Sigmoid colon (tissue), 7 donors: ENCODE measurements around the gene ZNF764. TPM values are rescaled to one million over a fixed set of nuclear protein-coding genes. Genes with fewer than 3 reads are reported as not detected.

Experiments
- DNase-seq: peaks from one replicate; pipeline ENCODE4 v3.0.0-alpha.2; 2019
- H3K27ac ChIP-seq, 4 donors: fragments of 200-600 bp; sonication (generic); one replicate each; pipeline ENCODE4 v1.5.1; 2016 to 2019; ENCODE audit warnings: mild to moderate bottlenecking in 1 of 4
- H3K27me3 ChIP-seq, 3 donors: fragments of 200-600 bp; sonication (generic); one replicate each; pipeline ENCODE4 v1.5.1; 2019; ENCODE audit warnings: mild to moderate bottlenecking in 1 of 3
- H3K36me3 ChIP-seq, 4 donors: fragments of 200-600 bp; sonication (generic); one replicate each; pipeline ENCODE4 v1.5.1; 2016 to 2019
- H3K4me1 ChIP-seq, 4 donors: fragments of 200-600 bp; sonication (generic); one replicate each; pipeline ENCODE4 v1.5.1; 2017 to 2019
- H3K4me3 ChIP-seq, 4 donors: fragments of 200-600 bp; sonication (generic); one replicate each; pipeline ENCODE4 v1.5.1; 2017 to 2019; ENCODE audit warnings: mild to moderate bottlenecking in 2 of 4, moderate library complexity in 1 of 4
- H3K9me3 ChIP-seq, 4 donors: fragments of 200-600 bp in 3 of 4; sonication (generic) in 3 of 4; one replicate each; pipeline versions ENCODE4 v1.5.1 to v1.6.1; 2013 to 2019
- EP300 ChIP-seq, 4 donors: sonication (generic); formaldehyde crosslinking; IDR thresholded peaks; one replicate each; pipeline ENCODE4 v1.6.1; 2017; ENCODE audit warnings: antibody characterized with exemption in 4 of 4
- POLR2A ChIP-seq, 2 donors: fragments of 450-650 bp; IDR thresholded peaks; one replicate each; pipeline ENCODE4 v1.6.1; 2016; ENCODE audit warnings: antibody characterized with exemption in 2 of 2, mild to moderate bottlenecking in 2 of 2, moderate library complexity in 2 of 2
- POLR2AphosphoS5 ChIP-seq, 4 donors: sonication (generic); formaldehyde crosslinking; IDR thresholded peaks; one replicate each; pipeline ENCODE4 v1.6.1; 2017; ENCODE audit warnings: antibody characterized with exemption in 4 of 4
- WGBS, 2 donors: extraction: QIAGEN DNeasy Blood & Tissue Kit; methylation state at CpG; one replicate each; pipeline ENCODE4 v1.1.7; 2013; 5-methylcytosine and 5-hydroxymethylcytosine counted together
- intact Hi-C: fragments of 100-400 bp; cut with DNase I; formaldehyde crosslinking; loops from one replicate; pipeline ENCODE4 v1.15.1; 2023
- polyA plus RNA-seq, 3 donors: library from polyadenylated mRNA; stranded (reverse); fragments of 200-250 nt; gene quantifications; one replicate each; pipeline ENCODE4 v1.2.3, GENCODE V29; 2013
- total RNA-seq, 4 donors: library from RNA; depleted of rRNA; stranded (reverse); fragments of >200 nt; gene quantifications; one replicate each; pipeline ENCODE4 v1.1.0, GENCODE V29; 2016
- TF ChIP-seq, protein P1 (sequence below), 4 experiments: fragments of 450-650 bp in 3 of 4; fragments of 200-600 bp in 1 of 4; IDR thresholded peaks; one replicate each; pipeline ENCODE4 v1.5.1; 2016 to 2019; ENCODE audit warnings: antibody characterized with exemption in 4 of 4, mild to moderate bottlenecking in 3 of 4, moderate library complexity in 2 of 4
- donor health status: healthy with polysubstance abuse.
- donor health status: Bipolar disorder and iron deficiency.
- donor health status: healthy.

The ZNF764 gene
- total and polyA plus RNA-seq, 7 donors: 3.5 to 8.6 (median 7.7) TPM

DNA sequence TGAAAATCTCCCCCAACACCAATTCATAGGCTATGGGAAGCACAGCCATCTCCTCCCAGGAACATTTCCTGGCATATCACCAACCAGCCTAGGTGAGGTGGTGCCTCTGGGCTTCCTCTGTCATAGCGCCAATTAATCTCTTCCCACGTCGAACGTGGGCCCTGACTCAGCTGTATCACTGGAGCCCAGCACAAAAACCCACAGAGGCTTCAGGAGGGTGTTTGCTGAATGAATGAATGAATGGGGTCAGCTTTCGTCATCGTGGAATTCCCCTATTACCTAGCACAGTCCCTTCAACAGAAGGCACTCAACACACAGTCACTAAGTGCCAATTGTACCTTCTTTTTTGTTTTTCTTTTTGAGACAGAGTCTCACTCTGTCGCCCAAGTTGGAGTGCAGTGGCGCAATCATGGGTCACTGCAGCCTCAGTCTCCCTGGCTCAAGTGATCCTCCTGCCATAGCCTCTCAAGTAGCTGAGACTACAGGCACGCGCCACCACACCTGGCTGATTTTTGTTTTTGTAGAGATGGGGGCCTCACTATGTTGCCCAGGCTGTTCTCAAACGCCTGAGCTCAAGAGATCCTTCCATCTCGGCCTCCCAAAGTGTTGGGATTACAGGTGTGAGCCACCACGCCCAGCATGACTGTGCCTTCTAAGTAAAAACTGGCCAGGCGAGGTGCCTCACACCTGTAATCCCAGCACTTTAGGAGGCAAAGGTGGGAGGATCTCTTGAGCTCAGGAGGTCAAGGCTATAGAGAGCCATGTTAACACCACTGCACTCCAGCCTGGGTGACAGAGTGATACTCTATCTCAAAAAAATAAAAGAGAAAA, 9.2 kb upstream of the ZNF764 start:
- Histone ChIP-seq H3K27me3 (no peaks in the 10 kb centered on the region), H3K4me3 (no peak overlapping the region), H3K27ac (peak overlapping the region in 2 of 4 donors; percentile 2 to 11), H3K4me1 (peaks cover 0 to 19% (median 17%) of the 10 kb centered on the region in 4 donors), H3K36me3 (peaks cover 0 to 6% (median 0%) of the 10 kb centered on the region in 4 donors), H3K9me3 (no peaks in the 10 kb centered on the region)
- no peak for DNase-seq
- WGBS, 2 donors: 78 to 83% methylated on average over 14 of the region's 14 CpGs
- intact Hi-C loops: no loop called here
- TF ChIP-seq, protein P1, sequence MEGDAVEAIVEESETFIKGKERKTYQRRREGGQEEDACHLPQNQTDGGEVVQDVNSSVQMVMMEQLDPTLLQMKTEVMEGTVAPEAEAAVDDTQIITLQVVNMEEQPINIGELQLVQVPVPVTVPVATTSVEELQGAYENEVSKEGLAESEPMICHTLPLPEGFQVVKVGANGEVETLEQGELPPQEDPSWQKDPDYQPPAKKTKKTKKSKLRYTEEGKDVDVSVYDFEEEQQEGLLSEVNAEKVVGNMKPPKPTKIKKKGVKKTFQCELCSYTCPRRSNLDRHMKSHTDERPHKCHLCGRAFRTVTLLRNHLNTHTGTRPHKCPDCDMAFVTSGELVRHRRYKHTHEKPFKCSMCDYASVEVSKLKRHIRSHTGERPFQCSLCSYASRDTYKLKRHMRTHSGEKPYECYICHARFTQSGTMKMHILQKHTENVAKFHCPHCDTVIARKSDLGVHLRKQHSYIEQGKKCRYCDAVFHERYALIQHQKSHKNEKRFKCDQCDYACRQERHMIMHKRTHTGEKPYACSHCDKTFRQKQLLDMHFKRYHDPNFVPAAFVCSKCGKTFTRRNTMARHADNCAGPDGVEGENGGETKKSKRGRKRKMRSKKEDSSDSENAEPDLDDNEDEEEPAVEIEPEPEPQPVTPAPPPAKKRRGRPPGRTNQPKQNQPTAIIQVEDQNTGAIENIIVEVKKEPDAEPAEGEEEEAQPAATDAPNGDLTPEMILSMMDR (IDR thresholded peaks at IDR 0.05): no peak
- TF ChIP-seq EP300 (IDR thresholded peaks at IDR 0.05) (no peak), POLR2A (IDR thresholded peaks at IDR 0.05) (no peak), POLR2AphosphoS5 (IDR thresholded peaks at IDR 0.05) (no peak)

DNA sequence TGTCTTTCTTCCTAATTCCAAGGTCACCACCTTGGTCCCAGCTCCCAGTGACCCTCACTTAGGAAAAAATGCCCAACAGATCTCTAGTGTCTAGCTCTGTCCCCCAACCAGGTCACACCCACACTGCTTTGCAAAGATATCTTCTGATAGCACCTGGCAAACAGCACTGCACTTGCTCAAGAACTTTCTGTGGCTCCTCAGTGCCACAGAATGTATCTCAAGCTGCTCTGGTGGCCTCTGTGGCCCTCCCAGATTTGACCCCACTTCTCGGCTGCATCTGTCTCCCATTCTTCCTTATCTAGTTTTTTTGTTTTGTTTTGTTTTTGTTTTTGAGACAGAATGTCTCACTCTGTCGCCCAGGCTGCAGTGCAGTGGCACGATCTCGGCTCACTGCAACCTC, 8.4 kb upstream of the ZNF764 start:
- no peak for TF ChIP-seq POLR2A (IDR thresholded peaks at IDR 0.05)
- no peak for TF ChIP-seq EP300 (IDR thresholded peaks at IDR 0.05)
- TF ChIP-seq, protein P1 (IDR thresholded peaks at IDR 0.05): no peak
- TF ChIP-seq POLR2AphosphoS5 (IDR thresholded peaks at IDR 0.05): no peak
- intact Hi-C loops: no loop called here
- no peak for DNase-seq
- Histone ChIP-seq H3K27ac (no peak overlapping the region), H3K27me3 (no peaks in the 10 kb centered on the region), H3K4me3 (no peak overlapping the region), H3K36me3 (peaks cover 0 to 6% (median 0%) of the 10 kb centered on the region in 4 donors), H3K9me3 (no peaks in the 10 kb centered on the region), H3K4me1 (peaks cover 0 to 16% (median 13%) of the 10 kb centered on the region in 4 donors)
- 94 to 95% methylated on average over 4 of the region's 4 CpGs for WGBS, 2 donors

- TF ChIP-seq EP300 (IDR thresholded peaks at IDR 0.05) (no peak), POLR2AphosphoS5 (IDR thresholded peaks at IDR 0.05) (no peak), POLR2A (IDR thresholded peaks at IDR 0.05) (no peak)
- TF ChIP-seq, protein P1 (IDR thresholded peaks at IDR 0.05): no peak
- H3K27me3 ChIP-seq: no peaks in the 10 kb centered on the region
- intact Hi-C loops: no loop called here
- no peak overlapping the region for H3K4me3 ChIP-seq
- DNase-seq: no peak
- H3K36me3 ChIP-seq: peaks cover 0 to 6% (median 0%) of the 10 kb centered on the region in 4 donors
- peaks cover 0 to 18% (median 16%) of the 10 kb centered on the region in 4 donors for H3K4me1 ChIP-seq
- no peaks in the 10 kb centered on the region for H3K9me3 ChIP-seq
- WGBS, 2 donors: 72 to 76% methylated on average over 8 of the region's 8 CpGs
- no peak overlapping the region for H3K27ac ChIP-seq
Observed at GRCh38 chr16:30565984-30566383, 7.8 kb upstream of the ZNF764 start.

DNA sequence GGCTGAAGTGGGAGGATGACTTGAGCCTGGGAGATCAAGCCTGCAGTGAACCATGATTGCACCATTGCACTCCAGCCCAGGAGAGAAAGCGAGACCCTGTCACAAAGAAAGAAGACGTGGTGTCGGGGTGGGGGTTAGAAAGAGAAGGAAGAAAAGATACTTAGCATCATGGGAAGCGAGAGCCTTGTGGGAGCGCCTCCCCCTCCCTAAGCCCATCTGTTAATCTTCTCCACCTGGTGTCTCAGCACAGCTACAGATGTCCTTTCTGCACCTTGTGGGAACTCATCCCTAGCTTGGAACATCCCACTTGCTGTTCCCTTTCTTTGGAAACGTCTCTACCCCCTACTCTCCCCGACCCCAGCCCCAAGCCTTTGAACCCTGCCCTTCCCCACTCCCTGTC, 7.4 kb upstream of the ZNF764 start:
- DNase-seq: no peak
- WGBS, 2 donors: 76 to 77% methylated on average over 7 of the region's 7 CpGs
- Histone ChIP-seq H3K27ac (no peak overlapping the region), H3K27me3 (no peaks in the 10 kb centered on the region), H3K9me3 (no peaks in the 10 kb centered on the region), H3K36me3 (peaks cover 0 to 6% (median 0%) of the 10 kb centered on the region in 4 donors), H3K4me1 (peaks cover 0 to 16% (median 13%) of the 10 kb centered on the region in 4 donors), H3K4me3 (no peak overlapping the region)
- intact Hi-C loops: no loop called here
- TF ChIP-seq POLR2AphosphoS5 (IDR thresholded peaks at IDR 0.05) (no peak), POLR2A (IDR thresholded peaks at IDR 0.05) (no peak), EP300 (IDR thresholded peaks at IDR 0.05) (no peak)
- TF ChIP-seq, protein P1 (IDR thresholded peaks at IDR 0.05): no peak
